NCI-H1417 treated with DMSO at 0.1 percent for 48 hours (cell line): Measurements from ENCODE around the gene PIK3CA.
"Not testable (repeated sequence)": the region's sequence is repeated elsewhere in the genome, so short reads cannot be mapped to it uniquely, and the experiment has no call there.

Experiments
- DNase-seq: peaks from one replicate; lab custom pipeline; 2025; lab: John Stamatoyannopoulos, UW

Gene PIK3CA

GRCh38 chr3:179200790-179201189 lies 52.6 kb downstream of the PIK3CA start:
- DNase-seq, result no peak

GRCh38 chr3:179215550-179215949 lies 67.4 kb downstream of the PIK3CA start:
- DNase-seq, result not testable (repeated sequence)

GRCh38 chr3:179218213-179218612 lies 70.1 kb downstream of the PIK3CA start:
- not testable (repeated sequence) for DNase-seq

GRCh38 chr3:179223548-179223947 lies 75.4 kb downstream of the PIK3CA start:
- DNase-seq, result no peak

GRCh38 chr3:179224584-179224983 lies 76.4 kb downstream of the PIK3CA start:
- DNase-seq, result no peak

- no peak for DNase-seq
Measured at GRCh38 chr3:179227349-179227748, 79.2 kb downstream of the PIK3CA start.

- no peak for DNase-seq
Measured at GRCh38 chr3:179229177-179229576, 81.0 kb downstream of the PIK3CA start.

GRCh38 chr3:179233043-179233442 lies 84.9 kb downstream of the PIK3CA start:
- DNase-seq, result no peak

- DNase-seq, result no peak
Measured at GRCh38 chr3:179234199-179234598, 86.0 kb downstream of the PIK3CA start.

- DNase-seq, result no peak
Measured at GRCh38 chr3:179236669-179237301, 88.6 kb downstream of the PIK3CA start.

- DNase-seq, result not testable (repeated sequence)
Measured at GRCh38 chr3:179240299-179240698, 92.1 kb downstream of the PIK3CA start.

- DNase-seq, result not testable (repeated sequence)
Measured at GRCh38 chr3:179242859-179243258, 94.7 kb downstream of the PIK3CA start.

GRCh38 chr3:179244878-179245277 lies 96.7 kb downstream of the PIK3CA start:
- no peak for DNase-seq

GRCh38 chr3:179247289-179248015 lies 99.3 kb downstream of the PIK3CA start:
- no peak for DNase-seq

GRCh38 chr3:179250803-179251476 lies 102.8 kb downstream of the PIK3CA start, which contains the start of gene KCNMB3:
TSS of gene KCNMB3 (minus strand) at chr3:179251114. CDS start at chr3:179250990, 124 bp downstream.
- DNase-seq, result no peak

GRCh38 chr3:179256813-179257212 lies 108.7 kb downstream of the PIK3CA start:
- no peak for DNase-seq

GRCh38 chr3:179257742-179258141 lies 109.6 kb downstream of the PIK3CA start:
- not testable (repeated sequence) for DNase-seq

GRCh38 chr3:179258820-179259219 lies 110.7 kb downstream of the PIK3CA start:
- DNase-seq, result no peak

- not testable (repeated sequence) for DNase-seq
Measured at GRCh38 chr3:179259959-179260756, 112.0 kb downstream of the PIK3CA start.

GRCh38 chr3:179260949-179261765 lies 113.0 kb downstream of the PIK3CA start:
- DNase-seq, result no peak

- no peak for DNase-seq
Measured at GRCh38 chr3:179263134-179263533, 115.0 kb downstream of the PIK3CA start.
